GM21723 (cell line): Measurements from ENCODE around the gene TBC1D14.
"Not testable (repeated sequence)": the region's sequence is repeated elsewhere in the genome, so short reads cannot be mapped to it uniquely, and the experiment has no call there.

ENCODE experiments used
- ATAC-seq: cut with Tn5 transposase; IDR thresholded peaks from one replicate; pipeline ENCODE4 v1.9.1; 2021; ENCODE audit warnings: mild to moderate bottlenecking, moderate library complexity; ENCODE audit not compliant: unreplicated experiment

Gene TBC1D14

GRCh38 chr4:6908432-6909112 is 1.1 kb upstream of the TBC1D14 start:
- ATAC-seq: no peak

GRCh38 chr4:6909970-6910339 is 329 bp downstream of the TBC1D14 start:
- ATAC-seq: peak; percentile 33

- ATAC-seq: no peak
Measured at GRCh38 chr4:6910340-6910959, 824 bp downstream of the TBC1D14 start.

- no peak for ATAC-seq
Measured at GRCh38 chr4:6910960-6911874, 1.6 kb downstream of the TBC1D14 start.

- not testable (repeated sequence) for ATAC-seq
Measured at GRCh38 chr4:6911917-6912316, 2.3 kb downstream of the TBC1D14 start.

- ATAC-seq: no peak
Measured at GRCh38 chr4:6912441-6912840, 2.8 kb downstream of the TBC1D14 start.

- no peak for ATAC-seq
Measured at GRCh38 chr4:6913350-6913905, 3.8 kb downstream of the TBC1D14 start.

- ATAC-seq: no peak
Measured at GRCh38 chr4:6914448-6914847, 4.8 kb downstream of the TBC1D14 start.

GRCh38 chr4:6915041-6916005 is 5.7 kb downstream of the TBC1D14 start:
- no peak for ATAC-seq

GRCh38 chr4:6916069-6916586 is 6.5 kb downstream of the TBC1D14 start:
- no peak for ATAC-seq

- ATAC-seq: peak; percentile 59
Measured at GRCh38 chr4:6916587-6917460, 7.2 kb downstream of the TBC1D14 start.

GRCh38 chr4:6917461-6918271 is 8.0 kb downstream of the TBC1D14 start:
- no peak for ATAC-seq

- ATAC-seq: no peak
Measured at GRCh38 chr4:6918338-6918737, 8.7 kb downstream of the TBC1D14 start.

GRCh38 chr4:6920171-6920570 is 10.5 kb downstream of the TBC1D14 start:
- ATAC-seq: no peak

GRCh38 chr4:6923507-6923906 is 13.9 kb downstream of the TBC1D14 start:
- no peak for ATAC-seq

GRCh38 chr4:6924361-6924779 is 14.7 kb downstream of the TBC1D14 start:
- no peak for ATAC-seq

GRCh38 chr4:6925357-6925836 is 15.8 kb downstream of the TBC1D14 start:
- no peak for ATAC-seq

GRCh38 chr4:6926081-6926480 is 16.5 kb downstream of the TBC1D14 start:
- no peak for ATAC-seq
